Measurements from ENCODE around the gene ZPLD1. TPM values are rescaled to one million over a fixed set of nuclear protein-coding genes. Genes with fewer than 3 reads are reported as not detected.

Gene ZPLD1
- total and polyA plus RNA-seq, 2 of the 4 experiments (the other 2 are of a cell fraction): under 0.01 to 0.03 TPM

DNA sequence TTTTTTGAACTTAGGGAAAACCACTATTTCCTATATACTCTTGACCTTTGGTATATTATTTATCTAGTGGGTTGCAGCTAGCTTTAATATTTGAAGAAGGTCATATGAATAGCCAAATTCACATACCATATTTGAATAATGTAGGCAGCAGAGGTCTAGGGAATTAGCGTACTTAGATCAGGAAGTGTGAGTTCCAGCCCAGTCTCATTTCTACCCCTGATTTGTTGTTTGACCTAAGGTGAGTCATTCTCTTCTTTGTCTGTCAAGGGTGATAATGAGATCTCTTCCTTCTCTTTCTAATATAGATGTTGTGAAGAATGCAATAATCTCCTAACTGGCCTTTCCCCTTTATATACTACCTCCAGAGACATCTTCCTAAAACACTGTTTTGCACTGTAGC, 36.6 kb upstream of the ZPLD1 start:
- no peak overlapping the region for H2BK120ac ChIP-seq (ENCODE audit: low read depth, low read length)
- no peak overlapping the region for H3K27ac ChIP-seq (ENCODE audit: insufficient read depth, low read length)
- no CpG with 5 or more reads among the region's 1 CpG for WGBS, 2 experiments (ENCODE audit: extremely low coverage in 2 of 2, insufficient read length in 1 of 2)
- H2BK20ac ChIP-seq (ENCODE audit: low read depth, low read length): no peak overlapping the region
- no peak overlapping the region for H2BK15ac ChIP-seq (ENCODE audit: low read depth, low read length)
- no peak overlapping the region for H4K5ac ChIP-seq (ENCODE audit: low read depth, low read length)
- no peaks in the 10 kb centered on the region for H3K9me3 ChIP-seq (ENCODE audit: control insufficient read depth, insufficient read depth, low read length)
- no peaks in the 10 kb centered on the region for H3K27me3 ChIP-seq (ENCODE audit: control insufficient read depth, insufficient read depth, low read length)
- H4K20me1 ChIP-seq (ENCODE audit: insufficient read depth, low read length): no peaks in the 10 kb centered on the region
- no peaks in the 10 kb centered on the region for H3K36me3 ChIP-seq (ENCODE audit: control insufficient read depth, insufficient read depth, low read length)
- H4K91ac ChIP-seq (ENCODE audit: insufficient read depth, low read depth, low read length): no peak overlapping the region
- no peak overlapping the region for H3K56ac ChIP-seq (ENCODE audit: extremely low read depth, insufficient read depth, low read length)
- H3K4ac ChIP-seq (ENCODE audit: low read depth, low read length): no peak overlapping the region
- DNase-seq (no peak), ATAC-seq (ENCODE audit: low read depth) (no peak)
- intact Hi-C loops (cut with micrococcal nuclease): no loop called here
- no peak overlapping the region for H2AK9ac ChIP-seq (replicated peaks; ENCODE audit: low read depth, low read length, poor library complexity)
- no peaks in the 10 kb centered on the region for H3K9me1 ChIP-seq (ENCODE audit: insufficient read depth, low read length)
- no peak overlapping the region for H3K18ac ChIP-seq (ENCODE audit: low read depth, low read length)
- ChIA-PET POLR2A (ENCODE audit: unreplicated experiment) (no interaction called here), CTCF (no interaction called here)
- H3K9ac ChIP-seq (ENCODE audit: low read depth, low read length): no peak overlapping the region
- TF ChIP-seq RAD21 (IDR thresholded peaks at IDR 0.05; ENCODE audit: low read length) (no peak), MAZ (IDR thresholded peaks at IDR 0.05; ENCODE audit: borderline replicate concordance, low read depth, low read length) (no peak), BHLHE40 (IDR thresholded peaks at IDR 0.05; ENCODE audit: low read depth, low read length) (no peak), USF2 (IDR thresholded peaks at IDR 0.05; ENCODE audit: low read depth, low read length) (no peak), CTCF (conservative IDR thresholded peaks at IDR 0.05; ENCODE audit: low read depth, low read length) (no peak), CEBPB (IDR thresholded peaks at IDR 0.05; ENCODE audit: low read depth, low read length) (no peak), SMC3 (IDR thresholded peaks at IDR 0.05; ENCODE audit: low read depth, low read length) (no peak), FOS (IDR thresholded peaks at IDR 0.05; ENCODE audit: low read depth, low read length) (no peak)
- H3K79me1 ChIP-seq (ENCODE audit: low read depth in 1 of 2, low read length in 2 of 2): no peaks in the 10 kb centered on the region
- no peak overlapping the region for H3K4me2 ChIP-seq (ENCODE audit: low read depth, low read length)
- no peak overlapping the region for H4K8ac ChIP-seq (ENCODE audit: low read depth in 2 of 2, low read length in 2 of 2)
- H2AK5ac ChIP-seq (ENCODE audit: low read depth, low read length): no peak overlapping the region
- dilution Hi-C loops (cut with HindIII; ENCODE audit: low sequenced_read_pairs, unreplicated experiment): no loop called here
- no peak overlapping the region for H2BK5ac ChIP-seq (ENCODE audit: low read depth, low read length, poor library complexity, severe bottlenecking)
- in situ Hi-C loops (cut with MboI; ENCODE audit: low sequenced_read_pairs): no loop called here
- H3K23ac ChIP-seq (ENCODE audit: low read depth, low read length): no peak overlapping the region
- no peaks in the 10 kb centered on the region for H3K4me1 ChIP-seq (ENCODE audit: control insufficient read depth, insufficient read depth, low read length)
- no peak overlapping the region for H3K4me3 ChIP-seq (ENCODE audit: insufficient read depth, low read depth, low read length)
- H3K14ac ChIP-seq (replicated peaks; ENCODE audit: low read depth, low read length): no peak overlapping the region
- no peak overlapping the region for H2AFZ ChIP-seq (replicated peaks; ENCODE audit: low read length, poor library complexity)
- BruUV-seq (replicated peaks): no TSS peak
